Activated T-helper 2 cell treated with anti-CD3 and anti-CD28 coated beads, Interferon-gamma antibody, Interleukin-2, Interleukin-4, amounts not matched to agents 10 μg/mL and 5 μg/mL and 100 μg/mL, durations not matched to agents 14 hours and 24 hours and 36 hours (primary cell): ENCODE results near the gene DBNDD1. TPM values are rescaled to one million over a fixed set of nuclear protein-coding genes. Genes with fewer than 3 reads are reported as not detected.
"Not testable (repeated sequence)": the region's sequence is repeated elsewhere in the genome, so short reads cannot be mapped to it uniquely, and the experiment has no call there.

Source experiments
- DNase-seq: peaks from one replicate; pipeline ENCODE4 v3.0.0; 2021; ENCODE audit warnings: low spot score
- H3K27ac Mint-ChIP-seq: one replicate; pipeline ENCODE4 v1.8.0; 2021; ENCODE audit warnings: mixed read lengths
- H3K27me3 Mint-ChIP-seq: one replicate; pipeline ENCODE4 v1.8.0; 2021; ENCODE audit warnings: low read depth, mixed read lengths
- H3K36me3 Mint-ChIP-seq: one replicate; pipeline ENCODE4 v1.8.0; 2021; ENCODE audit warnings: low read depth, mixed read lengths
- H3K4me1 Mint-ChIP-seq: one replicate; pipeline ENCODE4 v1.8.0; 2021; ENCODE audit warnings: low read depth, mixed read lengths
- H3K4me3 Mint-ChIP-seq: one replicate; pipeline ENCODE4 v1.8.0; 2021; ENCODE audit warnings: low read depth, mild to moderate bottlenecking, moderate library complexity, mixed read lengths
- H3K9me3 Mint-ChIP-seq: one replicate; pipeline ENCODE4 v1.8.0; 2021; ENCODE audit warnings: mixed read lengths
- intact Hi-C: fragments of 100-400 bp; cut with micrococcal nuclease; formaldehyde crosslinking; loops from one replicate; pipeline ENCODE4 v1.15.1; 2023
- total RNA-seq: library from RNA; stranded (reverse); gene quantifications from 2 replicates; pipeline ENCODE4 v1.2.3, GENCODE V29; 2022

DBNDD1 gene
- total RNA-seq, 1 donor from 2014 or later: 0.43 TPM

DNA sequence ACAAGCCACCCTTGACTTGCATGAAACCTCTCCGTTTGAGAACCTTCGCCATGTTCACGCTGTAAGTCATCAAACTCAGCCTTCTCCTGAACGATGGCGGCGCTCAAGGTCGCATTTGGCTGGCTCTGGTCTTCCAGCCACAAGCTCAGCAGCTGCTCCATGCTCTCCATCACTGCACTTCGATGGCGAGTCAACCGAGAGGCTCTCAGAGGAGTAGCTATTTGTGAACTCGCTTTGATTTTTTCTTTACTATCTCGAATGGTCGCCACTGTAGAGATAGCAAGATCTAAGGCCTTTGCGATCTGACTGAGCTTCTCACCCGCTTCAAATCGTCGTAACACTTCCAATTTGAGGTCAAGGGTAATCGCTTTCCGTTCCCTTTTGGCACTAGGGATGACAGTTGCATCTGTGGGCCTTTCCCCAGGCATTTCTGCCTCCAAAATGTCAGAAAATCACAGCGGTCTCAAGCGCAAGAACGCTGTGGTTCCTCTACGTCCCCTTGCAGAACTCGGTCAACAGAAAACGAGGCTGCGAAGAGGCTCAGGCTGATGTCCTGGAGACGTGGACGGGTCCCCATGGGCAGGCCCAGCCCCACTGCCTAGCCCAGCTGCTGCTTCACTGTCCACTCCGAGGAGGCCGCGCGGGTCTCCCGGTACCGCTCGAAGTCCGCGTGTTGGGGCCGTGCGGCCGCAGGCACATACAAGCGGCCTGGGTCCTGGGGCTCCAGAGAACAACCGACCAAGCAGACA is 47.6 kb downstream of the DBNDD1 start:
- peaks cover 31% of the 10 kb centered on the region for H3K36me3 Mint-ChIP-seq
- no peak for DNase-seq
- intact Hi-C loops: loop anchor here (1.0 to 5.0 kb wide), 2 partner anchors 23 to 269 kb away; partner anchors contain the start of genes DEF8 and SPATA2L
- peaks cover 10% of the 10 kb centered on the region for H3K9me3 Mint-ChIP-seq
- no peaks in the 10 kb centered on the region for H3K27me3 Mint-ChIP-seq
- peak overlapping the region; percentile 95 for H3K4me3 Mint-ChIP-seq
- peak overlapping the region; percentile 70 for H3K27ac Mint-ChIP-seq
- H3K4me1 Mint-ChIP-seq: peaks cover 17% of the 10 kb centered on the region

DNA sequence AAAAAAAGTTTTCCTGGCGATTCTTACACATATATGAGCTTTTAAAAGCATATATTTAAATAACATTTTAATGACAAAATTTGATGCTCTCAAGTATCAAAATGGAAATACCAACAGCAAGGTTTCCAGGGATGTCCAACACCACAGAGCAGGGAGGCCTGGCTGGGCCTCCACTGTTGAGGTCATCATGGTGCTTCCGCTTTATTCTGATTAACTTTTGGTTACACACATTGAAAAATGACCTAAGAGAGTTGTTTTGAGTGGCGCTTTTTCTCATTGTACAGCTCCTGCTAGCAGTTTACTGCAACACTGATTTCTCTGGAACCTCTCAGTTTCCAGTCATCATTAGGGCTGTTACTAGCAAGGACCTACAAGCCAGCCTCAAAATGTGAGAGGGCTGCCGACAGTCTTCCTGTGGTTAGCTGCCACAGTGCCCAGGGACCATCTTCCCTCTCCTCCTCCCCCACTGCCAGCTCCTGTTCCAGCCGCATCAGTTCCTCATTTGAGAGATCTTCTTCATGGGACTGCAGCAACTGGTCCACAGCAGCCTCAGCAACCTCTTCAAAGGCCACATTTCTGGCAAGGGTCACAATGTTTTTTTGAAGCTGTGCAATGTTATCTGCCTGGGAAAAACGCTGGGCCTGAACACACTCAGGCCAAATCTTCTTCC is 49.4 kb downstream of the DBNDD1 start:
- Mint-ChIP-seq H3K4me1 (peaks cover 15% of the 10 kb centered on the region), H3K9me3 (peaks cover 10% of the 10 kb centered on the region), H3K27me3 (no peaks in the 10 kb centered on the region), H3K4me3 (no peak overlapping the region), H3K36me3 (peaks cover 30% of the 10 kb centered on the region), H3K27ac (no peak overlapping the region)
- intact Hi-C loops: loop anchor here (5.0 kb wide), 1 partner anchor 268 kb away; the partner anchor contains the start of gene SPATA2L
- DNase-seq: no peak

- H3K4me3 Mint-ChIP-seq, H3K4me1 Mint-ChIP-seq, DNase-seq, H3K9me3 Mint-ChIP-seq, H3K27ac Mint-ChIP-seq, intact Hi-C loops, H3K27me3 Mint-ChIP-seq: not testable (repeated sequence)
- peaks cover 22% of the 10 kb centered on the region for H3K36me3 Mint-ChIP-seq
Observed at GRCh38 chr16:89968074-89968473, 51.2 kb downstream of the DBNDD1 start.

GRCh38 chr16:89967436-89967835 is 51.8 kb downstream of the DBNDD1 start:
- H3K27me3 Mint-ChIP-seq, intact Hi-C loops, H3K4me3 Mint-ChIP-seq, DNase-seq, H3K9me3 Mint-ChIP-seq, H3K4me1 Mint-ChIP-seq, H3K27ac Mint-ChIP-seq: not testable (repeated sequence)
- H3K36me3 Mint-ChIP-seq: peaks cover 22% of the 10 kb centered on the region

DNA sequence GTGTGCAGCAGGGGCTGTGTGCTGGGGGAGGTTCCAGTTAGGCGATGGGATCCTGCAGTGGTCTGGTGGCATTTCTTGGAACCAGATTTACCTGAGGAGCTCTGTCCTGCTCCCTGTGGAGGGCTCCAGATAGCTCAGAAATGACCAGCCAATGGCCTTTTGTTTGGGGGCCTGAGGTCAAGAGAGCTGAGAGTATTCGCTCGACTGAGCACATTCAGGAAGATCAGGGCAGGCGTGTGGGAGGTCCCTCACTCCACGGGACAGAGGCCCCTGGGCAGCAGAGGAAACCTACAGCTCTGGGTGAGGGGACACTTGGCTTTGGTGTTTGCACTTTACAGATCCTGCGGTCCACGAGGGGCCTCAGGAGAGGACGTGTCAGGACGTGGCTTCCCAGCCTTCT is 52.5 kb downstream of the DBNDD1 start:
- no peak overlapping the region for H3K4me3 Mint-ChIP-seq
- no peaks in the 10 kb centered on the region for H3K27me3 Mint-ChIP-seq
- intact Hi-C loops: no loop called here
- H3K27ac Mint-ChIP-seq: no peak overlapping the region
- H3K36me3 Mint-ChIP-seq: peaks cover 21% of the 10 kb centered on the region
- no peak for DNase-seq
- peaks cover 10% of the 10 kb centered on the region for H3K9me3 Mint-ChIP-seq
- peaks cover 6% of the 10 kb centered on the region for H3K4me1 Mint-ChIP-seq

DNA sequence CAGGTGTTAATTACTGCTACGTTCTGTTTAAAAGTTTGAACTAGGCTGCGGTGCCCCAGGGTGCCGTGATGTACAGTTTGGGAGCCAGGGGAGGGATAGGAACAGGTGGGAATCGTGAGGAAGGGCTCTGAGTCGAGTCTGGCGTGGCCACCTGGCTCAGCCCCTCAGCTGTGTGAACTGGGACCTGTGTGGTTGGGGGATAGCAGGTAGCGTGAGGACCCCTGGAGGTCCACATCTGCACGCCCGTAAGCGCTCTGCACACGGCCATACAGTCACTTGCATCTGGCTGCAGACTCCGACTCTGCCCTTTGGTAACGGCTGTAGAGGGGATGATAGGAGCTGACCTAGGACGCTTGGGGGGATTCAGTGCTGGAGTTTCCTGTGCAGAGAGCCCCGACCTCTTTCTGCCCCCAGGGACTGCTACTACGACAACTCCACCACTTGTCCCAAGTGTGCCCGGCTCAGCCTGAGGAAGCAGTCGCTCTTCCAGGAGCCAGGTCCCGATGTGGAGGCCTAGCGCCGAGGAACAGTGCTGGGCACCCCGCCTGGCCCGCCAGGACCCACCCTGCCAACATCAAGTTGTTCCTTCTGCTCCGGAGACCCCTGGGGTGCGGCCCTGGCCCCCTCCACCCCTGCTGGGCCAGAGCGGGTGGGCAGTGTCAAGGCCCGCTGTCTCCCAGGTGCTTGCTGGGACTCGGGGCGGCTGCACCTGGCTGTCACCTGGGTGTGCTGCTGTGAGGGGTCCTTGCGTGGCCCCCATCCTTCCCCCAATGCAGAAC is 53.6 kb downstream of the DBNDD1 start:
- intact Hi-C loops: no loop called here
- Mint-ChIP-seq H3K27ac (no peak overlapping the region), H3K9me3 (peaks cover 5% of the 10 kb centered on the region), H3K27me3 (no peaks in the 10 kb centered on the region), H3K36me3 (peaks cover 11% of the 10 kb centered on the region), H3K4me1 (no peaks in the 10 kb centered on the region), H3K4me3 (no peak overlapping the region)
- no peak for DNase-seq

- Mint-ChIP-seq H3K27ac (no peak overlapping the region), H3K4me3 (no peak overlapping the region), H3K27me3 (no peaks in the 10 kb centered on the region), H3K4me1 (no peaks in the 10 kb centered on the region), H3K36me3 (no peaks in the 10 kb centered on the region), H3K9me3 (no peaks in the 10 kb centered on the region)
- intact Hi-C loops: no loop called here
- no peak for DNase-seq
Observed at GRCh38 chr16:89964201-89964600, 55.1 kb downstream of the DBNDD1 start.

GRCh38 chr16:89962754-89963498 is 56.3 kb downstream of the DBNDD1 start:
- H3K4me3 Mint-ChIP-seq: no peak overlapping the region

DNA sequence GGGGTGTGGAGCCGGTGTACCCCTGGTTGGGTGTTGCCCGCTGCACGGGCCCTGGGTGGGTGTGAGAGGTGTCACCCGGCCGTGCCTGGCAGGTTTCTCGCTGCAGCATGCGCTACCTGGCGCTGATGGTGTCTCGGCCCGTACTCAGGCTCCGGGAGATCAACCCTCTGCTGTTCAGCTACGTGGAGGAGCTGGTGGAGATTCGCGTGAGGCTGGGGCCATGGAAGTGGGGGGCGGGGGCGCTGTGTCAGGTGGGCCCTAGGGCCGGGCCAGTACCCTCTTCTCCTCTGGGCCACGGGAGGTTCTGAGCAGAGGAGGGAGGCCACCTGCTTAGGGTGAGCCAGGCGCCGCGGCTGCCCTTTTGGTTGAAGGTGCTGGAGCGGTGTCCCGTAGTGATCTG is 57.3 kb downstream of the DBNDD1 start:
- no peak for DNase-seq
- Mint-ChIP-seq H3K27ac (no peak overlapping the region), H3K4me1 (no peaks in the 10 kb centered on the region), H3K27me3 (no peaks in the 10 kb centered on the region), H3K36me3 (peaks cover 9% of the 10 kb centered on the region), H3K4me3 (no peak overlapping the region), H3K9me3 (no peaks in the 10 kb centered on the region)
- intact Hi-C loops: no loop called here

More at GRCh38 chr16:89962754-89963498, 56.3 kb downstream of the DBNDD1 start:
- Mint-ChIP-seq H3K36me3 (peaks cover 8% of the 10 kb centered on the region), H3K27me3 (no peaks in the 10 kb centered on the region), H3K27ac (no peak overlapping the region), H3K9me3 (no peaks in the 10 kb centered on the region), H3K4me1 (no peaks in the 10 kb centered on the region)
- DNase-seq: no peak
- intact Hi-C loops: no loop called here

DNA sequence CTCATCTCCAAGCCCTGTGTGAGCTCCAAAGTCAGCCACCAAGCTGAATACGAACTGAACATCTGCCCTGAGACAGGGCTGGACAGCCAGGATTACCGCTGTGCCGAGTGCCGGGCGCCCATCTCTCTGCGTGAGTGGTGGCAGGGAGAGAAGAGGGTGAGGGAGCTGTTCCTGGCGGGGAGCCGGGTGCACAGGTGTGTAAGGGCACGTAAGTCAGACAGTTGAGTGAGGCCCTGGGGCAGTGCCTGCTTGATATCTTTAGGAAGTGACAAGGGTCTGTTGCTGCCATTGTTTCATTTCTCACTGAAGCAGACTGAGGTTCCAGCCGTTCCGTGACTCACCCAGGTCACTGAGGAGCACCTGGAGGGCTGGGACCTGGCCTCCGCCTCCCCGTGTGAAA is 58.3 kb downstream of the DBNDD1 start:
- Mint-ChIP-seq H3K4me3 (no peak overlapping the region), H3K9me3 (no peaks in the 10 kb centered on the region), H3K4me1 (no peaks in the 10 kb centered on the region), H3K27ac (no peak overlapping the region), H3K27me3 (no peaks in the 10 kb centered on the region), H3K36me3 (peaks cover 9% of the 10 kb centered on the region)
- intact Hi-C loops: no loop called here
- no peak for DNase-seq

GRCh38 chr16:89958596-89958995 is 60.7 kb downstream of the DBNDD1 start:
- H3K36me3 Mint-ChIP-seq: peaks cover 12% of the 10 kb centered on the region
- H3K4me1 Mint-ChIP-seq: no peaks in the 10 kb centered on the region
- H3K4me3 Mint-ChIP-seq: no peak overlapping the region
- intact Hi-C loops: no loop called here
- H3K27me3 Mint-ChIP-seq: no peaks in the 10 kb centered on the region
- H3K9me3 Mint-ChIP-seq: no peaks in the 10 kb centered on the region
- DNase-seq: no peak
- no peak overlapping the region for H3K27ac Mint-ChIP-seq

GRCh38 chr16:89958068-89958467 is 61.2 kb downstream of the DBNDD1 start:
- Mint-ChIP-seq H3K4me3 (no peak overlapping the region), H3K27me3 (no peaks in the 10 kb centered on the region), H3K36me3 (peaks cover 12% of the 10 kb centered on the region), H3K27ac (no peak overlapping the region), H3K4me1 (no peaks in the 10 kb centered on the region), H3K9me3 (no peaks in the 10 kb centered on the region)
- intact Hi-C loops: no loop called here
- DNase-seq: no peak
